ENCODE results near the gene MUSK.

- TF ChIP-seq CTCF (IDR thresholded peaks at IDR 0.05) (no peak), EZH2 (IDR thresholded peaks at IDR 0.05; ENCODE audit: borderline replicate concordance, insufficient read depth, low read depth, low read length, poor library complexity, severe bottlenecking) (no peak)
These were observed 151.8 kb downstream of the MUSK start for GRCh38 chr9:110820381-110820780.
